DMS153 treated with DMSO at 0.1 percent for 48 hours (cell line): ENCODE measurements around the gene STAT5A.
"Not testable (repeated sequence)": the region's sequence is repeated elsewhere in the genome, so short reads cannot be mapped to it uniquely, and the experiment has no call there.

Experiments used
- DNase-seq: peaks from one replicate; lab custom pipeline; 2025; ENCODE audit not compliant: unreplicated experiment; lab: John Stamatoyannopoulos, UW

STAT5A gene

DNA sequence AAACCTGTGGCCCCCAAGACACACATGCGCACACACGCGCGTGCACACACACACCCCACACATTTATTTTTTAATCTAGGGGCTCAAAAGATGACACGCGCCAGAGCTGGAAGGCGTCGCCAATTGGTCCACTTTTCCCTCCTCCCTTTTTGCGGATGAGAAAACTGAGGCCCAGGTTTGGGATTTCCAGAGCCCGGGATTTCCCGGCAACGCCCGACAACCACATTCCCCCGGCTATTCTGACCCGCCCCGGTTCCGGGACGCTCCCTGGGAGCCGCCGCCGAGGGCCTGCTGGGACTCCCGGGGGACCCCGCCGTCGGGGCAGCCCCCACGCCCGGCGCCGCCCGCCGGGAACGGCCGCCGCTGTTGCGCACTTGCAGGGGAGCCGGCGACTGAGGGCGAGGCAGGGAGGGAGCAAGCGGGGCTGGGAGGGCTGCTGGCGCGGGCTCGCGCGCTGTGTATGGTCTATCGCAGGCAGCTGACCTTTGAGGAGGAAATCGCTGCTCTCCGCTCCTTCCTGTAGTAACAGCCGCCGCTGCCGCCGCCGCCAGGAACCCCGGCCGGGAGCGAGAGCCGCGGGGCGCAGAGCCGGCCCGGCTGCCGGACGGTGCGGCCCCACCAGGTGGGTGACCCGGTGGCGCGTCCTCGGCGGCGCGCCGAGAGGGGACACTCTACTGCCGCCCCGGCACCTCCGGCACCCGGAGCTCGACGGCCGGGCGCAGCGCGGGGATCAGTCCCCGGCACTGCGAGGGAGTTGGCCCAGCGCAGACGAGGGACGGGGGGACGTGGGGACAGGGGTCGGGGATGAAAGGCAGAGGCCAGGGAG lies at the start of gene STAT5A:
STAT5A (plus strand) TSS at position 522 of the 826 bp plus-strand sequence. CDS start 914 bp downstream, outside the sequence.
- peak; percentile 29 for DNase-seq

DNA sequence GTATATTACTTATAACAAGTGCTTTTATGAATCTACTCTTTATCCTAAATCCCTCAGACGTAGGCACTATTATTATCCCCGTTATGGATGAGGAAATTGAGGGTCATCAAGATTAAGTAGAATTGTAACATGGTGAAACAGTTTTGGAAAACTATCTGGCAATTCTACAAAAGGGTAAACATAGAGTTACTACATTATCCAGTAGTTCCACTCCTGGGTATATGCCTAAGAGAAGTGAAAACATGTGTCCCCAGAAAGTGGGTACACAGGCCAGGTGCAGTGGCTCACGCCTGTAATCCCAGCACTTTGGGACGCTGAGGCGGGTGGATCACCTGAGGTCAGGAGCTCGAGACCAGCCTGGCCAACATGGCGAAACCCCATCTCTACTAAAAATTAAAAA lies 48.7 kb upstream of the STAT5A start:
- DNase-seq = not testable (repeated sequence)

DNA sequence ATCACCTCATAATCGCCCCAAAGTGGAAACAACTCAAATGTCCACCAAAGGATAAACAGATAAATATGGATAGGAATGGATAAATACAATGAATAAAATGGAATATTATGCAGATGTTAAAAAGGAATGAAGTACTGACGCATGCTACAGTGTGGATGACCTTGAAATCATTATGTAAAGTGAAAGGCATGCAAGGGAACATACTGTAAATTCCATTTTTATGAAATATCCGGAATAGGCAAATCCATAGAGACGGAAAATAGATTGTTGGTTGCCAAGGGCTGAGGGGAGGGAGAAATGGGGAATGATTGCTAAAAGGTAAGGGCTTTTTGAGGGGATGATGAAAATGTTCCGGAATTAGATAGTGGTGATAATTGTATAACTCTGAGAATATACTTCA lies 48.1 kb upstream of the STAT5A start:
- no peak for DNase-seq

DNA sequence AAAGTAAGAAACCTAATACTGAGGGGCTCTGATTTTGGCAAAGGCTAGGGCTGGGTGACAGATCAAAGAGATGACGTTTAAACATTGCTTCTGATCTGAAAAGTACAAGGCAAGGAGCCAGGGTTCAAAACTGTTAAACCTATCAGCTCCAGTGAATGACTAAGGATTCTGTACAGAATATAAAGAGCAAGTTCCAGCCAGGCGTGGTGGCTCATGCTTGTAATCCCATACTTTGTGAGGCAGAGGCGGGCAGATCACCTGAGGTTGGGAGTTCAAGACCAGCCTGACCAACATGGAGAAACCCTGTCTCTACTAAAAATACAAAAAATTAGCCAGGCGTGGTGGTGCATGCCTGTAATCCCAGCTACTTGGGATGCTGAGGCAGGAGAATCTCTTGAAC lies 47.4 kb upstream of the STAT5A start:
- not testable (repeated sequence) for DNase-seq

DNA sequence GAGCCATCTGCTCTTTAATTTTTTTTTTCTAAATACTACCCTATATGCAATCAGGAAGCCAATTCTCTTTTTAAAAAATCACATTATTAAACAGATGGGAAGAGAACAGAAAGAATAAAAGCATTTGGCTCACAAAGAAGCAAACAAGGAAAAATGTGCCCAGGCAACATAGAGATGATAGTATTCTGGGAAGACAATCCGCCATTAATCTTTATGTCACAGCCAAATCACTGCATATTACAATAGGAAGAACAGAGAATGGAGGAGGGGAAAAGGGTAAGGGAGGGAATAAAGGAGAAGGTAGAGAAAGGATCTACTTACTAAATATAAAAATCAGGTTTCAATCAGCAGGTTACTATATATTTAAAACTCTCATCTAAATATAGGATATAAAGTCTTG lies 46.4 kb upstream of the STAT5A start:
- no peak for DNase-seq

DNA sequence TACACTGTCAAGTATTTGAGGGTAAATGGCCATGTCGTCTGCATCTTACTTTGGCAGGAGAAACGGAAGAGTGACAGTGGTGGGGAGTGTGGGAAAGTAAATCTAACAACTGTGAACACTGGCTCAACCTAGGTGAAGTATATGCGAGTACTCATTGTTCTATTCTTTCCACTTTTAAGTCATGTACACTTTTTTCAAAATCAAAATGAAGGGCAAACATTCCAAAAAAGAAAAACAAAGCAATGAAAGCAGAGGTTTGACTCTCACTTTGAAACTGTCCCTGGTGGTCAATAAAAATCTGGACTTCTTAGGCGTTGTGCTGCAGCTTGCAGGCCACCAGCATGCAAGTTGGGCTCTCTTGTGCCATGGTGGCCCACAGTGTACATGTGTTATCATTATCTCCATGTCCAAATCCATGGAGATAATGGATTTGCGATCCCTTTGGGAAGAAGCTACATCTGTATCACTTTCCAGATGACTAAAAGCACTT lies 44.8 kb upstream of the STAT5A start:
- no peak for DNase-seq

DNA sequence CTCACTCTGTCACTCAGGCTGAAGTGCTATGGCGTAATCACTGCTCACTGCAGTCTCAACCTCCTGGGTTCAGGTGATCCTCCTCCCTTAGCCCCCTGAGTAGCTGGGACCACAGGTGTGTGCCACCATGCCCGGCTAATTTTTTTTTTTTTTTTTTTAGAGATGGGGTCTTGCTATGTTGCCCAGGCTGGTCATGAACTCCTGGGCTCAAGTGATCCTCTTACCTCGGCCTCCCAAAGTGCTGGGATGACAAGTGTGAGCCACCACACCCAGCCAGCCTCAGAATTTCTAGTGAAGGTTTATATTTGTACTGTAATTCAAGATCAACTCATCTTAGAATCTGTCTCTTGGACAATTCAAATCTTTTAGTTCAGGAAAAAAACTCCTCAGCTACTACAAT lies 44.2 kb upstream of the STAT5A start:
- DNase-seq = not testable (repeated sequence)

DNA sequence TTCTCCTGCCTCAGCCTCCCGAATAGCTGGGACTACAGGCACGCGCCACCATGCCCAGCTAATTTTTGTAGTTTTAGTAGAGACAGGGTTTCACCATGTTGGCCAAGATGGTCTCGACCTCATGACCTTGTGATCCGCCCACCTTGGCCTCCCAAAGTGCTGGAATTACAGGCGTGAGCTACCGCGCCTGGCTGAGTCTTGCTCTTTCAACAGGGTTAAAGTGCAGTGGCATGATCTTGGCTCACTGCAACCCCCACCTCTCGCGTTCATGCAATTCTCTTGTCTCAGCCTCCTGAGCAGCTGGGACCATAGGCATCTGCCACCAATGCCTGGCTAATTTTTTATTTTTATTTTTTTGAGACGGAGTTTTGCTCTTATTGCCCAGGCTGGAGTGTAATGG lies 43.1 kb upstream of the STAT5A start:
- not testable (repeated sequence) for DNase-seq

DNA sequence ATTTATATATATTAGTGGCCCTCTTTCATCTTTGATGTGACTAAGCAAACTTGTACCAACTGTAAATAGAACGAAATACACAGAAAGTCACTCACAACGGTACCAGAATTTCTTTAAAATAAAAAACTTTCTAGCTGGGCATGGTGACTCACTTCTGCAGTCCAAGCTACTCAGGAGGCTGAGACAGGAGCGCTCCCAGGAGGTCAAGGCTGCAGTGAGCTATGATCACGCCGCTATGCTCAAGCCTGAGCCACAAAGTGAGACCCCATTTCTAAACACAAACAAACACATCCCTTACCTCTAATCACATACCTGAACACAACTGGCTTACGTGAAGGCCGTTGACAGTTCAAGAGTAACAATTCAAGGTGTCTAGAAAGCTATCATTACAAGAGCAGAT lies 41.8 kb upstream of the STAT5A start:
- DNase-seq = no peak

DNA sequence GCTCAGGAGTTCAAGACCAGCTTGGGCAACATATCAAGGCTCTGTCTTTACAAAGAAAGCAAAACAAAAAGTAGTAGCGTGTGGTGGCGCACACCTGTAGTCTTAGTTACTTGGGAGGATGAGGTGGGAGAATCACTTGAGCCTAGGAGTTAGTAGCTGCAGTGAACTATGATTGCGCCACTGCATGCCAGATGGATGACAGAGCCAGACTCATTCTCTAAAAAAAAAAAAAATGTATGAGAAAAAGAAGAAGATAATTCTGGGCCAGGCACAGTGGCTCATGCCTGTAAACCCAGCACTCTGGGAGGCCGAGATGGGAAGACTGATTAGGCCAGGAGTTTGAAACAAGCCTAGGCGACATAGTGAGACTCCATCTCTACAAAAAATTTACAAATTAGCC lies 40.6 kb upstream of the STAT5A start:
- DNase-seq = no peak

DNA sequence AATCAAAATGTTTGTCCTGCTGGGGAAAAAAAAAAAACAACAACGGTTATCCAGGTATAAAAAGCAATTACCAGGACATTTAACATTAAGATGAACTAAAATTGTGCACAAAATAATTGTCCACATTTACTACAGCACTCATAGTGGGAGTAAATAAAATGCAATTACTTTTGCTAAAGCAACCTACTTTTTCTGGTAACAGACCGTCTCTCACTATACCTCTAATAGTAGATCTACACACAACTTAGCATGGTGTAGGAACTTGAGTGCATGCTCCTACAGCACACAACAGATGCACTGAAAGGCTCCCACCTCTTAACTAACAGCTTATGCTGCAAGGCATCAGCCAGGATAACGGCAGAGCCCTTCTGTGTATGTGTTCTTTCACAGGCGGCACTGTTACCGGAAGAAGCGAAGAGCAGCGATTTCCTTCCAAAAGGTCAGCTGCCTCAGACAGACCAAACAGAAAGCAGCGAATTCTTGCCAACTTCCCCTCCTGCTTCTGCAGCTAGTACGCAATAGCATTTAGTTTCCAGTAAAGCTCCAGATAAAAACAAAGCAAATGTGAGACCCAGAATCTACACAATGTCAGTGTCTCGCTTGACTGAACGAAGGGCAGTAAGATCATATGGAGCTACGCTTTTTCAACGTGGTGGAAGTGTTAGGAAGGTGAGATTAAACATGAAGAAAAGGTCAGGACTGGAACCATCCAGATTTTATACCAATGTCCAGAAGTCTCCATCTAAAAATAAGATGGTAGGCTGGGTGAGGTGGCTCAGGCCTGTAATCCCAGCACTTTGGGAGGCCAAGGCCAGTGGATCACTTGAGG lies 39.7 kb upstream of the STAT5A start:
- DNase-seq = peak; percentile 44

DNA sequence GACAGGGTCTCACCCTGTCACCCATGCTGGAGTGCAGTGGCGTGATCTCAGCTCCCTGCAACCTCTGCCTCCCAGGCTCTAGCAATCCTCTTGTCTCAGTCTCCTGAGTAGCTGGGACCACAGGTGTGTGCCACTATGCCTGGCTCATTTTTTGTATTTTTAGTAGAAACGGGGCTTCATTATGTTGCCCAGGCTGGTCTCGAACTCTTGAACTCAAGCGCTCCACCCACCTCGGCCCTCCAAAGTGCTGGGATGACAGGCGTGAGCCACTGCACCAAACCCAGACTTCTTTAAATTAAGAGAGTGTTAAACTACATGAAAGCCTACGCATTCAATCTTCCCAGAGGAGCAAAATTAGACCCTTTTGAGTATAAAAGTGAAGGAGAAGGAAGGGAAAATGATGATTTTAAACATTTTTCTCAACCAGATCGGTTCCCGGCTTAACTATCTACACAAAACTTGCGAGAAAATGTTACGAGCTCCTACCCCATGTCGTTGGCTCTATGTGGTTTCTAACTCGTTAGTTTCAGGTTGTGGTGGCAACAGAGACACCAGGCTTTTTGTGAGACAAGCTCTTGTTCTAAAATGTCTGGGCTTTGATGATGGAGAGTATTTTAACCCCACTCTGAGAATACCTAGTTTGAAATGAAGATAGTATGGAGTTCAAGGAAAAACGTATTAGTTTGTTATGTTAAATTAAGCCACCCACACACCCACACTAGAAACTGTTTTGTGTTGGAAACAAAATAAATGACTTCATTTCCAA lies 38.4 kb upstream of the STAT5A start:
- no peak for DNase-seq

DNA sequence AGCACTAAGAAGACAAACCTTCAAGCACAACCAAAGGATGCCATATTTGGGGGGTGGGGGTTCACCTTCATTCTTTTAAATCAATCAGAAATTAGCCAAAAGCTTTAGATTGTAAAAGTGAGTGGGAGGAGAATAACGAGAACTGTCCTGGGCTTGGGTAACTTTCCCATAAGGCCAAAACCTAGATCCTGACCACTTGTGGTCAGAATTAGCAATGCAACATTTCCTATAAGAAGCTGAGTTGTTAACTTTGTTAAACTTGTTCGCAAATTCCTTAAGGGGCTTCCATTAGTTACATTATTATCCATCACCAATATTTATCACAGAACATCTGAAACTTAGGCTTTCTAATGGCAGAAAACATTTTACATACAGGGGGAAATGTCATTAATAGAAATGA lies 37.2 kb upstream of the STAT5A start:
- DNase-seq = no peak

DNA sequence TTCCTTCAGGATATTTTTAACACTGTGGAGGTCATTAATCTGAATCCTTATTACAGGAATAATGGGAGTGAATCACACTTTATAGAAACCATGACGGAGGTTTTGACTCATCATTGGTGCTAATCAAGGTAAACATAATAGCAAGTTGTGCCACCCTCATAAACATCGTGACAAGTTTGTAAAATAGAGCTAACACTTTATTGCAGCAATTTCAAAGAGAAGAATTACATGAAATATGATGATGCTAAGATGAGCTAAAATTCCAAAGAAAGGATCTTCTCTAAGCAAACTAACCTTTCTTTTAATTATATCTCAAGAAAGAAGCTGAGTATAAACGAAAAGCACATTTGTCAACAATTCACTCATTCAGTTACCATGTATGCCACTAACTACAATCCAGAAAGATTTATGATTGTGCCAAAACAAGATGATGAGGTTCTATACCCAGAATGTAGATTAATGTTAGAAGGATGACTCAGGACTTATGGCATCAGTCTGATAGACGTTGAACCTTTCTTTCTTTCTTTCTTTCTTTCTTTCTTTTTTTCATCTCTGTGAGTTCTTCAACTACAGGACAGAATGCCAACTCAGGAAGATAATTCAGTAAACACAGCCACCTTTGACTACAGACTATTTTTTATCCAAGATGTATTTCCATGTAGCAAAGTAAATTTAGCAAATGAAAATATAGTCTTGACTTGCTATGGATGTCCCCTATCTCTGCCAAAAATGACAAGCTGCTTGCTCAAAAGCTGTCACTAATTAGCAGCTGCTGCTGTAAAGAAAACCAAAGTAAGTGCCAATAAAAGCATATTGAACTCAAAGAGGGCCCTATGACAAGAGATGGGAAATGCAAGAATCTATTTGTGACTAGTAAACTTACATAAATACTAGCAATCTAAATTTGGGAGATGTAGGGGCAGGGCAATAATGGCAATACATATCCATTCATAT lies 35.4 kb upstream of the STAT5A start:
- no peak for DNase-seq

DNA sequence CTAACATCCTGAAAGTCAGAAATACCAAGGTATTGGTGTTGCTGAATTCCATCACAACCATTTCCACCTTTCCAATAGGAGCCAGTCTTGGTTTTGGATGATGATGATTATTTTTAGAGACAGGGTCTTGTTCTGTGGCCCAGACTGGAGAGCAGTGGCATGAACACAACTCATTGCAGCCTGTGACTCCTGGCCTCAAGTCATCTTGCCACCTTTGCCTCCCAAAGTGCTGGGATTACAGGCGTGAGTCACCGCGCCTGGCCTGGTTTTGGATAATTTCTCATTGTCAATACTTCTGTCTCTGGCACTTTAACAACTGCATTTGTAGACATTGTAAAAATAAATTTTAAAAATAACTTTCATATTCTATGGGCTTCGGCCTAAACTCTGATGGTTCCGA lies 34.7 kb upstream of the STAT5A start:
- no peak for DNase-seq

DNA sequence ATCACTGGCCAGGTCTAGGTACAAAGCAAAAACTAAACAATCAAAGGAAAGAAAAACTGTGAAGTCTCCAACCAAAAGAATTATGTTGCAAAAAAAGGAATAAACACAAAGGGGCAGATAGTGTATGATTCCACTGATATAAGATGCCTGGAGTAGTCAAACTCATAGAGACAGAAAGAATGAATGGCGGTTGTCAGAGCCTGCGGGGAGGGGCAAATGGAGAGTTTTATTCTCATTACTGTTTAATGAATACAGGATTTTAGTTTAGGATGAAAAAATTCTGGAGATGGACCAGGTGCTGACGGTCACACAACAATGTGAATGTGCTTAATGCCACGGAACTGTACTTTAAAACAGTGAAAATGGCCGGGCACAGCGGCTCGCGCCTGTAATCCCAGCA lies 32.9 kb upstream of the STAT5A start:
- no peak for DNase-seq

DNA sequence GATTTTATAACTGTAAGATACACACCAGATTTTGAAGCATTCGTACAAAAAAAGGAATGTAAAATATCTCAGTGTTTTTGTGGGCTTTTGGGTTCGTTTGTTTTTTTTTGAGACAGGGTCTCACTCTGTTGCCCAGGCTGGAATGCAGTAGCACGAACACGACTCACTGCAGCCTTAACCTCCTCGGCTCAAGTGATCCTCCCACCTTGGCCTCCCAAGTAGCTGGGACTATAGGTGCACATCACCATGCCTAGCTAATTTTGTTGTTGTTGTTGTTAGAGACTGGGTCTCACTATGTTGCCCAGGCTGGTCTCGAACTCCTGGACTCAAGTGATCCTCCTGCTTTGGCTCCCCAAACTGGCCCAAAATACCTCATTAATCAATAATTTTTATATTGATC lies 28.0 kb upstream of the STAT5A start:
- no peak for DNase-seq

DNA sequence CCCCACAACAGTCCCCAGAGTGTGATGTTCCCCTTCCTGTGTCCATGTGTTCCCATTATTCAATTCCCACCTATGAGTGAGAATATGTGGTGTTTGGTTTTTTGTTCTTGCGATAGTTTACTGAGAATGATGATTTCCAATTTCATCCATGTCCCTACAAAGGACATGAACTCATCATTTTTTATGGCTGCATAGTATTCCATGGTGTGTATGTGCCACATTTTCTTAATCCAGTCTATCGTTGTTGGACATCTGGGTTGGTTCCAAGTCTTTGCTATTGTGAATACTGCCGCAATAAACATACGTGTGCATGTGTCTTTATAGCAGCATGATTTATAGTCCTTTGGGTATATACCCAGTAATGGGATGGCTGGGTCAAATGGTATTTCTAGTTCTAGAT lies 23.9 kb upstream of the STAT5A start:
- not testable (repeated sequence) for DNase-seq

DNA sequence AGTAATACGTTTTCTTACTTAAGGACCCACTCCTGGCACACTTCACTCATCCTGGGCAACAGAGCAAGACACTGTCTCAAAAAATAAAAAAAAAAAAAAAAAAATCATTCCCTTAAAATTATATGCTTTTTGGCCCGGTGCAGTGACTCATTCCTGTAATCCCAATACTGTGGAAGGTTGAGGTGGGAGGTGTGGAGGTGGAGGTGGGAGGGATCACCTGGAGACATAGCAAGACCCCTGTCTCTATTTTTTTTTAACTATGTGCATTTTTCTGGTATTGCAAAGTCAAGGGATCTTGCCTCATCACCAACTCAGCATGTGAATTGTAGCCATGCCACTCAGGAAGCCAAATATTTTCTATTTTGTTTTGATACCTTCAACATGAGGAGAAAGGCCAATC lies 21.8 kb upstream of the STAT5A start:
- no peak for DNase-seq
